ENCODE measurements around the gene SPOP.

DNA sequence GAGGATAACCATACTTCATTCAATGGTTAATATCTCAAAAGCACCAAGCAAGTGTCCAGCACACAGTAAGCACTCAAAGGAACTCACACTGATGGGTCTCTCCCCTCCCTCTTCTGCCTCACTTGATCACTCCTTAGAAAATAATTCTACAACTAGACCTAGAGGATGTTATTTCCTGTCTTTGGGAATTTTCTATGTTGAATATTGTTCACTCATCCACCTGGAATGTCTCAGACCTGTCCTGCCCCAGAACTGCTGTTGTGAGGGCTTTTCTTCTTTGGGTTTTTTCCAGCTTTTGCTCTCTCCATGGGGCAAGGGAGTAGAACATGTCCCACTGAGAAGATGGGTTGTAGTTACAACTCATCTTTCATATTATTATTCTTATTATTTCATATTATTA is 76.9 kb downstream of the SPOP start:
- TF ChIP-seq, protein P1, sequence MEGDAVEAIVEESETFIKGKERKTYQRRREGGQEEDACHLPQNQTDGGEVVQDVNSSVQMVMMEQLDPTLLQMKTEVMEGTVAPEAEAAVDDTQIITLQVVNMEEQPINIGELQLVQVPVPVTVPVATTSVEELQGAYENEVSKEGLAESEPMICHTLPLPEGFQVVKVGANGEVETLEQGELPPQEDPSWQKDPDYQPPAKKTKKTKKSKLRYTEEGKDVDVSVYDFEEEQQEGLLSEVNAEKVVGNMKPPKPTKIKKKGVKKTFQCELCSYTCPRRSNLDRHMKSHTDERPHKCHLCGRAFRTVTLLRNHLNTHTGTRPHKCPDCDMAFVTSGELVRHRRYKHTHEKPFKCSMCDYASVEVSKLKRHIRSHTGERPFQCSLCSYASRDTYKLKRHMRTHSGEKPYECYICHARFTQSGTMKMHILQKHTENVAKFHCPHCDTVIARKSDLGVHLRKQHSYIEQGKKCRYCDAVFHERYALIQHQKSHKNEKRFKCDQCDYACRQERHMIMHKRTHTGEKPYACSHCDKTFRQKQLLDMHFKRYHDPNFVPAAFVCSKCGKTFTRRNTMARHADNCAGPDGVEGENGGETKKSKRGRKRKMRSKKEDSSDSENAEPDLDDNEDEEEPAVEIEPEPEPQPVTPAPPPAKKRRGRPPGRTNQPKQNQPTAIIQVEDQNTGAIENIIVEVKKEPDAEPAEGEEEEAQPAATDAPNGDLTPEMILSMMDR (conservative IDR thresholded peaks at IDR 0.05 in 1 of 2, IDR thresholded peaks at IDR 0.05 in 1 of 2; ENCODE audit: extremely low read depth in 1 of 2, insufficient read depth in 1 of 2, low read depth in 1 of 2, low read length in 2 of 2) = no peak
- no peak for TF ChIP-seq EZH2 (IDR thresholded peaks at IDR 0.05; ENCODE audit: borderline replicate concordance, low read length)

Measured in mammary epithelial cell (primary cell).